Caco-2 (cell line): ENCODE data around the gene AQR. TPM values are rescaled to one million over a fixed set of nuclear protein-coding genes. Genes with fewer than 3 reads are reported as not detected.

Experiments
- BruUV-seq: library from RNA; stranded (reverse); fragments of 400-500 nt; replicated peaks from 2 replicates; lab custom pipeline; 2021; lab: Mats Ljungman, UMichigan
- CTCF ChIA-PET: fragments of 300-600 bp; sonication (Branson Sonifier 250); formaldehyde crosslinking; loops from one replicate; lab custom pipeline; 2022; ENCODE audit warnings: antibody characterized with exemption; lab: Charles Lee
- POLR2A ChIA-PET: fragments of 300-600 bp; sonication (Branson Sonifier 250); formaldehyde crosslinking; loops from one replicate; lab custom pipeline; 2022; ENCODE audit warnings: antibody characterized with exemption; lab: Charles Lee
- DNase-seq, 2 experiments: peaks; one replicate each; pipeline versions ENCODE4 v3.0.0 to v3.0.0-alpha.2; 2020 to 2022
- H3K27me3 ChIP-seq: replicated peaks from 2 replicates; pipeline ENCODE4 v1.6.0; 2011; ENCODE audit warnings: low read length; ENCODE audit not compliant: control insufficient read depth, insufficient read depth
- H3K36me3 ChIP-seq: 2 replicates; pipeline ENCODE4 v1.5.1; 2011; ENCODE audit warnings: low read length; ENCODE audit not compliant: control insufficient read depth, insufficient read depth
- H3K4me1 ChIP-seq: fragments of 250-450 bp; sonication (Bioruptor Pico); 2 replicates; pipeline ENCODE4 v1.5.1; 2020; ENCODE audit warnings: mild to moderate bottlenecking
- H3K4me3 ChIP-seq: 2 replicates; pipeline ENCODE4 v1.5.1; 2011; ENCODE audit warnings: low read depth, mild to moderate bottlenecking, control low read depth, low read length
- H3K9me3 ChIP-seq: fragments of 250-450 bp; sonication (Bioruptor Pico); 2 replicates; pipeline ENCODE4 v1.5.1; 2020; ENCODE audit warnings: mild to moderate bottlenecking, moderate library complexity
- H3K27ac Mint-ChIP-seq: one replicate; pipeline ENCODE4 v1.8.0; 2022; ENCODE audit warnings: mixed read lengths; ENCODE audit not compliant: unreplicated experiment
- H3K27me3 Mint-ChIP-seq: one replicate; pipeline ENCODE4 v1.8.0; 2022; ENCODE audit warnings: mixed read lengths; ENCODE audit not compliant: insufficient read depth, unreplicated experiment
- H3K36me3 Mint-ChIP-seq: one replicate; pipeline ENCODE4 v1.8.0; 2022; ENCODE audit warnings: mild to moderate bottlenecking, mixed read lengths; ENCODE audit not compliant: insufficient read depth, unreplicated experiment
- H3K4me1 Mint-ChIP-seq: one replicate; pipeline ENCODE4 v1.8.0; 2022; ENCODE audit warnings: low read depth, mixed read lengths; ENCODE audit not compliant: unreplicated experiment
- H3K4me3 Mint-ChIP-seq: one replicate; pipeline ENCODE4 v1.8.0; 2022; ENCODE audit warnings: mild to moderate bottlenecking, moderate library complexity, mixed read lengths; ENCODE audit not compliant: unreplicated experiment
- H3K9me3 Mint-ChIP-seq: one replicate; pipeline ENCODE4 v1.8.0; 2022; ENCODE audit warnings: mixed read lengths; ENCODE audit not compliant: unreplicated experiment
- intact Hi-C: fragments of 100-400 bp; cut with micrococcal nuclease; formaldehyde crosslinking; loops from one replicate; pipeline ENCODE4 v1.10.0; 2022; ENCODE audit not compliant: unreplicated experiment
- total RNA-seq: library from RNA; stranded (reverse); gene quantifications from 2 replicates; pipeline ENCODE4 v1.2.3, GENCODE V29; 2022
- TF ChIP-seq, protein P1 (sequence below), 2 experiments: fragments of 200-600 bp in 1 of 2; IDR thresholded peaks; 1 replicate in 1 of 2; 2 replicates in 1 of 2; pipeline versions ENCODE4 v1.5.1 to v1.8.0; 2011 to 2022; ENCODE audit warnings: antibody characterized with exemption in 1 of 2, control low read depth in 1 of 2, inconsistent platforms in 1 of 2, low read depth in 1 of 2, low read length in 1 of 2, mild to moderate bottlenecking in 1 of 2, moderate library complexity in 1 of 2; ENCODE audit not compliant: insufficient read depth in 1 of 2, severe bottlenecking in 1 of 2, unreplicated experiment in 1 of 2

The AQR gene
- total RNA-seq, 1 experiment from 2014 or later, result 27.7 TPM

DNA sequence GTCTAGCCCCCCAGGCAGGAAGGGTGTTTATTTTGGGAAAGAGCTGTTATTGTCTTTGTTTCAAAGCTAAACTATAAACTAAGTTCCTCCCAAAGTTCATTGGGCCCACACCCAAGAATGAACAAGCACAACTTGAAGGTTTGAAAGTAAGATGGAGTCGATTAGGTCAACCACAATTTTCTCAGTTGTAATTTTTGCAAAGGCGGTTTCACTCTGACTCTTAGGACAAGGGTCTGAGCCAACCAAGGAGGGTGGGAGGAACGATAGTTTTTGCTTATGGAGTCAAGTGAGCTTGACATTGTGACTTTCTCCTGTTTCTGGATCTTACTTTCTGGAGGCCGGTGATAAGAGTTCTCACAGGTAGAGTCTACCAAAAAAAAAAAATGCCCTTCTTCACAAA, 24.3 kb upstream of the AQR start:
- peaks cover 3% of the 10 kb centered on the region; the same call in 1 of the 2 replicates for H3K4me1 ChIP-seq
- ChIA-PET CTCF (no interaction called here), POLR2A (no interaction called here)
- H3K27me3 ChIP-seq, result no peaks in the 10 kb centered on the region
- no peak overlapping the region for H3K4me3 ChIP-seq
- H3K9me3 ChIP-seq, result no peaks in the 10 kb centered on the region
- no peaks in the 10 kb centered on the region for H3K36me3 ChIP-seq
- DNase-seq, result no peak
- H3K9me3 Mint-ChIP-seq, result no peaks in the 10 kb centered on the region
- intact Hi-C loops, result no loop called here
- H3K27ac Mint-ChIP-seq, result no peak overlapping the region
- no peak overlapping the region for H3K4me3 Mint-ChIP-seq
- H3K4me1 Mint-ChIP-seq, result no peaks in the 10 kb centered on the region
- no TSS peak for BruUV-seq
- no peaks in the 10 kb centered on the region for H3K27me3 Mint-ChIP-seq
- TF ChIP-seq, protein P1, sequence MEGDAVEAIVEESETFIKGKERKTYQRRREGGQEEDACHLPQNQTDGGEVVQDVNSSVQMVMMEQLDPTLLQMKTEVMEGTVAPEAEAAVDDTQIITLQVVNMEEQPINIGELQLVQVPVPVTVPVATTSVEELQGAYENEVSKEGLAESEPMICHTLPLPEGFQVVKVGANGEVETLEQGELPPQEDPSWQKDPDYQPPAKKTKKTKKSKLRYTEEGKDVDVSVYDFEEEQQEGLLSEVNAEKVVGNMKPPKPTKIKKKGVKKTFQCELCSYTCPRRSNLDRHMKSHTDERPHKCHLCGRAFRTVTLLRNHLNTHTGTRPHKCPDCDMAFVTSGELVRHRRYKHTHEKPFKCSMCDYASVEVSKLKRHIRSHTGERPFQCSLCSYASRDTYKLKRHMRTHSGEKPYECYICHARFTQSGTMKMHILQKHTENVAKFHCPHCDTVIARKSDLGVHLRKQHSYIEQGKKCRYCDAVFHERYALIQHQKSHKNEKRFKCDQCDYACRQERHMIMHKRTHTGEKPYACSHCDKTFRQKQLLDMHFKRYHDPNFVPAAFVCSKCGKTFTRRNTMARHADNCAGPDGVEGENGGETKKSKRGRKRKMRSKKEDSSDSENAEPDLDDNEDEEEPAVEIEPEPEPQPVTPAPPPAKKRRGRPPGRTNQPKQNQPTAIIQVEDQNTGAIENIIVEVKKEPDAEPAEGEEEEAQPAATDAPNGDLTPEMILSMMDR (IDR thresholded peaks at IDR 0.05; ENCODE audit: insufficient read depth in 1 of 2, low read depth in 1 of 2, low read length in 1 of 2, severe bottlenecking in 1 of 2, unreplicated experiment in 1 of 2), result no peak
- H3K36me3 Mint-ChIP-seq, result no peaks in the 10 kb centered on the region

DNA sequence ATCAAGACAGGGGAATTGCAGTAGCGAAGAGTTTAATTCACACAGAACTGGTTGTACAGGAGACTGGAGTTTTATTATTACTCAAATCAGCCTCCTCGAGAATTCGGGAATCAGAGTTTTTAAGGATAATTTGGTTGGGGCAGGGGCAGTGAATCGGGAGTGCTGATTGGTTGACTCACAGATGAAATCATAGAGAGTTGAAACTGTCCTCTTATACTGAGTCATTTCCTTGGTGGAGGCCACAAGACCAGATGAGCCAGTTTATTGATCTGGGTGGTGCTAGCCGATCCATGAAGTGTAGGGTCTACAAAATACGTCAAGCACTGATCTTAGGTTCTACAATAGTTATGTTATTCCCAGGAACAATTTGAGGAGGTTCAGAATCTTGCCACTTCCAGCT, 23.9 kb upstream of the AQR start:
- DNase-seq, result no peak
- H3K4me3 ChIP-seq, result no peak overlapping the region
- H3K27me3 ChIP-seq, result no peaks in the 10 kb centered on the region
- peaks cover 4% of the 10 kb centered on the region; the same call in 1 of the 2 replicates for H3K4me1 ChIP-seq
- H3K9me3 ChIP-seq, result no peaks in the 10 kb centered on the region
- H3K36me3 Mint-ChIP-seq, result peaks cover 2% of the 10 kb centered on the region
- H3K4me1 Mint-ChIP-seq, result no peaks in the 10 kb centered on the region
- no peak overlapping the region for H3K4me3 Mint-ChIP-seq
- CTCF ChIA-PET, result no interaction called here
- no peaks in the 10 kb centered on the region for H3K9me3 Mint-ChIP-seq
- no peaks in the 10 kb centered on the region for H3K36me3 ChIP-seq
- H3K27me3 Mint-ChIP-seq, result no peaks in the 10 kb centered on the region
- no peak overlapping the region for H3K27ac Mint-ChIP-seq
- TF ChIP-seq, protein P1 (IDR thresholded peaks at IDR 0.05; ENCODE audit: insufficient read depth in 1 of 2, low read depth in 1 of 2, low read length in 1 of 2, severe bottlenecking in 1 of 2, unreplicated experiment in 1 of 2), result no peak
- intact Hi-C loops, result no loop called here
- POLR2A ChIA-PET, result no interaction called here
- BruUV-seq, result no TSS peak

DNA sequence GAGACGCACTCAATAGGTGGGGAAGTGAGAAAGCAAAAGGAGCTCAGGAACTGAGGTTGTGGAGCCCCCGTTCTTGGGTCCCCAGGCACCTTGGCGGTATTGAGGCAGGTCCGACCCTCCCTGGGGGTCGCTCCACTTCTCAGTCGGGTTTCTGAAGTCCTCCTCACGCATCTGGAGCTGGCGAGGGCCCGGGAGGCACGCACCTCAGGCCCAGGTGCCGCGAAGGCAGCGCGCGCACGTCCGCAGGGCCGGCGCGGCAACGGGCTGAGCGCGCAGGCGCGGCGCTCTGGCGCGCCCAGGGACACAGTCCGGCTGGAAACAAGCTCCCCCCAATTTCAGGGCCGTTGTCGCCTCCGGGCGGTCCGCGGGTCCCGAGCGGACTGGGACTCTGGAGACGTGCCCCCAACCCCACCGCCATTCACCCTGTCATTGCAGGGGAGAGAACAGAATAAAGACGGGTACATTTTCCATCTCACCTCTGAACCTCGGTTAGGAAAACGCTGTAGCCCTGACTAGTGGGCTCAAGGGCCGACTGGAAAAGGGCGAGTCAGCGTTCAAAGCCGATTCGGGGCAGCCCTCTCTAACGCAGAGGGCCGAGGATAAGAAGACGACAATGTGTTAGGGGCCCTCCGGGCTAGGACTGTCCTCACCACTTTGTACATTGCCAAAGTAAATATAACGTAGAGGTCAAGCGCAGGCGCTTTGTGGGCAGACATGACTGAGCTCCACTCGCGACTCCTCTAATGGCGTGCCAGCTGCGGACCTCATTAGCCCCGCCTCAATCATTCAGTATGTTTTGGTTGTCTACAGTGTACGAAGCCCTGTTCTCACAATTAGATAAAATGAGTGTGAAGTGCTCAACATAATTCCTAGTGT, 18.7 kb upstream of the AQR start, which contains the start of gene ZNF770:
Gene ZNF770 (minus strand): TSS at position 261 of the 876 bp plus-strand sequence. CDS start 4,853 bp downstream, outside the sequence.
- Mint-ChIP-seq H3K4me1 (peaks cover 6% of the 10 kb centered on the region), H3K36me3 (peaks cover 13% of the 10 kb centered on the region), H3K27ac (peak within 1 kb of the TSS; percentile 98), H3K4me3 (peak within 1 kb of the TSS; percentile 95), H3K9me3 (no peaks in the 10 kb centered on the region), H3K27me3 (no peaks in the 10 kb centered on the region)
- BruUV-seq, result no TSS peak
- Histone ChIP-seq H3K27me3 (no peaks in the 10 kb centered on the region), H3K36me3 (no peaks in the 10 kb centered on the region), H3K9me3 (no peaks in the 10 kb centered on the region), H3K4me3 (peak within 1 kb of the TSS; percentile 90), H3K4me1 (peaks cover 4% of the 10 kb centered on the region; the same call in 1 of the 2 replicates)
- DNase-seq, result peak; percentile 80 to 89
- intact Hi-C loops, result loop anchor here (1.0 kb wide), 1 partner anchor 19 kb away; the partner anchor contains the start of gene AQR
- ChIA-PET CTCF (interaction anchor here (2.9 kb wide), 1 partner anchor 19 kb away, joined by 30 read pairs; the partner anchor contains the start of gene AQR), POLR2A (interaction anchor here (2.8 kb wide), 1 partner anchor 19 kb away, joined by 26 read pairs; the partner anchor contains the start of gene AQR)
- TF ChIP-seq, protein P1 (IDR thresholded peaks at IDR 0.05; ENCODE audit: insufficient read depth in 1 of 2, low read depth in 1 of 2, low read length in 1 of 2, severe bottlenecking in 1 of 2, unreplicated experiment in 1 of 2), result no peak
